SH-SY5Y (cell line): ENCODE results near the gene RAP1GAP2.

ENCODE experiments used
- GATA2 ChIP-seq: IDR thresholded peaks from 2 replicates; pipeline ENCODE4 v1.6.1; 2011; ENCODE audit warnings: mild to moderate bottlenecking, low read depth, low read length
- GATA3 ChIP-seq: IDR thresholded peaks from 2 replicates; pipeline ENCODE4 v1.6.1; 2011; ENCODE audit warnings: low read depth, mild to moderate bottlenecking, low read length, moderate library complexity

DNA sequence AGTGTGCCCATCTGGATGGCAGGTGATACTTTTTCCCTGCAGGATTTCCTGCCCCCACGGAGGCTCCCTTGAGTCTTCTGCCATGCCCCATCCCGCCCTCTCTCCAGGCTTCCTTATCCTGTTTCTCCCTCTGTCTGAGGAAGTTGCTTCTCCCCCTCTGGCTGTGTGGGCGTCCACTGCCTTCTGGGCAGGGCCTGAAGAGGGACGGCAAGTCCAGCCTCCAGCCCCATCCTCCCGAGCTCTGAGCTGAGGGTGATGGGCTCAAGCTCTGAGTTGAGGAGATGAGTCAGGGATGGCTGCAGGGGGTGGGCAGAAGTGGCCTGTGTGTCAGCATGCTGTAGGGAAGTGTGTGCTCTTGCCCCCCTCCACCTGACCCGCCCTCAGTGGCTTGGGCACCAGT is 14.2 kb upstream of the RAP1GAP2 start:
- TF ChIP-seq GATA3 (no peak), GATA2 (no peak)
